Measurements from ENCODE around the gene UNC45A. TPM values are rescaled to one million over a fixed set of nuclear protein-coding genes. Genes with fewer than 3 reads are reported as not detected.

The UNC45A gene
- total RNA-seq, 1 donor = 66.5 TPM

DNA sequence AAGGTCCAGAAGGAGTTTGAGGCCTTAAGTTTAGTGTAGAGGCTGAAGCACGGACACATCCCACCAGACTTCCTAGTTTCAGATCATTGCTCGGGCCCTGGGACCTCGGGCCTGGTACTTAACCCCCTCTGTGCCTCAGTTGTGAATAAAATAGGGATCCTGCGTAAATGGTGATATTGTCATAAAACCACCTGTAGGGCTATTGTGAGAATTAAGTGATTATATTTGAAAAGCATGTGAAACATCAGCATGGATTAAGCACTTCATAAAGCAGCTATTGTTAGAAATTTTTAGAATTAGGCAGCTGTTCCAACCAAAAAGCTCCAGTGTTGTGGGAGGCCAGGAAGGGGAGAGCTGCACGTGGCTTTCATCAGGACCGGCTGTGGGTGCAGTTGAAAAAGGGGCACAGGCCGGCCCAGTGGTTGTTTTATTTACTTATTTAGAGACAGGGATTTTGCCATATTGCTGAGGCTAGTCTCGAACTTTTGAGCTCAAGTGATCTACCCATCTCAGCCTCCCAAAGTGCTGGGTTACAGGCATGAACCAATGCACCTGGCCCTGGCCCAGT is 24.0 kb downstream of the UNC45A start:
- TF ChIP-seq, protein P1, sequence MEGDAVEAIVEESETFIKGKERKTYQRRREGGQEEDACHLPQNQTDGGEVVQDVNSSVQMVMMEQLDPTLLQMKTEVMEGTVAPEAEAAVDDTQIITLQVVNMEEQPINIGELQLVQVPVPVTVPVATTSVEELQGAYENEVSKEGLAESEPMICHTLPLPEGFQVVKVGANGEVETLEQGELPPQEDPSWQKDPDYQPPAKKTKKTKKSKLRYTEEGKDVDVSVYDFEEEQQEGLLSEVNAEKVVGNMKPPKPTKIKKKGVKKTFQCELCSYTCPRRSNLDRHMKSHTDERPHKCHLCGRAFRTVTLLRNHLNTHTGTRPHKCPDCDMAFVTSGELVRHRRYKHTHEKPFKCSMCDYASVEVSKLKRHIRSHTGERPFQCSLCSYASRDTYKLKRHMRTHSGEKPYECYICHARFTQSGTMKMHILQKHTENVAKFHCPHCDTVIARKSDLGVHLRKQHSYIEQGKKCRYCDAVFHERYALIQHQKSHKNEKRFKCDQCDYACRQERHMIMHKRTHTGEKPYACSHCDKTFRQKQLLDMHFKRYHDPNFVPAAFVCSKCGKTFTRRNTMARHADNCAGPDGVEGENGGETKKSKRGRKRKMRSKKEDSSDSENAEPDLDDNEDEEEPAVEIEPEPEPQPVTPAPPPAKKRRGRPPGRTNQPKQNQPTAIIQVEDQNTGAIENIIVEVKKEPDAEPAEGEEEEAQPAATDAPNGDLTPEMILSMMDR (IDR thresholded peaks at IDR 0.05; ENCODE audit: insufficient read depth, low read length) = no peak
- DNase-seq (ENCODE audit: low read depth) = no peak
- no peak overlapping the region for H3K4me3 ChIP-seq (ENCODE audit: low read depth, low read length)

DNA sequence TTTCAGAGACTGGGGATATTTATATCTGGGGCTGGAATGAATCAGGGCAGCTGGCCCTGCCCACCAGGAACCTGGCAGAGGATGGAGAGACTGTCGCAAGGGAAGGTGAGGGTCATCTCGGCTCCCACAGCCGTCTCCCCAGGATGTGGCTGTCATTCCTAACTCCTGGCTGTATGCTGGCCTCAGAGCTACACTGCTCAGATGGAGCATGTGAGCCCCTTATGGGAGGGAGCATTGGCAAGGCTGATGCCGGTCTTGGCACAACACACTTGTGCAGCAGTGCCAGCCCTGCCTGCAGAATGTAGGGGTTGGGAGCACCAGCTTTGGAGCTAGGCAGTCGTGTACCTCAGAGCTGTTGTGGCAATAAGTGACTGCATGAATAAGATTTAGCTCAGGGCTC is 24.8 kb downstream of the UNC45A start:
- DNase-seq (ENCODE audit: low read depth) = peak; percentile 51
- H3K4me3 ChIP-seq (ENCODE audit: low read depth, low read length) = no peak overlapping the region
- TF ChIP-seq, protein P1 (IDR thresholded peaks at IDR 0.05; ENCODE audit: insufficient read depth, low read length) = no peak

DNA sequence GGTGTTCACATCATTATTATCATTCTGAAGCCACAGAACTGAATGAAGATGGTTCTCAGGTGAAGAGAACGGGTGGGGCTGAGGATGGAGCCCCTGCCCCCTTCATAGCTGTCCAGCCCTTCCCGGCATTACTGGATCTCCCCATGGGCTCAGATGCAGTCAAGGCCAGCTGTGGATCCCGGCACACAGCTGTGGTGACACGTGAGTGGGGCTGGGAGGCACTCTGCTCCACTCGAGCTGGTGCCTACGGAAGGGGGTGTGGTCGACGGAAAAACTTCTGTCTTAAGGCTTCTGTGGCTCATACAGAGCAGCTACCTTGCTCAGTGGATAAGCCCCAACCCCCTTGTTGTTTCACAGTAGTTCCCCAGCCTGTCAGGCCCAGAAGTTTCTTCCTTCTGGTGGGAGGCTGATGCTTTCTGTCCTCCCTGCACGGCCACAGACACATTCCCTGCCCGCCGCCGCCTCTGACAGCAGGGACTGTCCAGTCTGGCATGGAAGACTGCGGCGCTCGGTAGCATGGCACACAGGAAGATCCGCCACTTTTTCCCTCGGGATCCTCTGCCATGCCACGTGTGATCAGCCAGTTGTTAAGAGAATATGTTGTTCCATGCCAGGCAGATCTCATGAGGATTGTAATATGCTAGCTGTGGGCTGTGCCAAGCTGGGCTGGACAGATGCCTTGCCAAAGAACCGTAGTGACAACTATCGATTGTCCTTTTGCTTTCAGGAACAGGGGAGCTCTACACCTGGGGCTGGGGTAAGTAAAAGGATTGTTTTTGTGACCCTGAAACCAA is 25.4 kb downstream of the UNC45A start:
- TF ChIP-seq, protein P1 (IDR thresholded peaks at IDR 0.05; ENCODE audit: insufficient read depth, low read length) = no peak
- no peak for DNase-seq (ENCODE audit: low read depth)
- no peak overlapping the region for H3K4me3 ChIP-seq (ENCODE audit: low read depth, low read length)

DNA sequence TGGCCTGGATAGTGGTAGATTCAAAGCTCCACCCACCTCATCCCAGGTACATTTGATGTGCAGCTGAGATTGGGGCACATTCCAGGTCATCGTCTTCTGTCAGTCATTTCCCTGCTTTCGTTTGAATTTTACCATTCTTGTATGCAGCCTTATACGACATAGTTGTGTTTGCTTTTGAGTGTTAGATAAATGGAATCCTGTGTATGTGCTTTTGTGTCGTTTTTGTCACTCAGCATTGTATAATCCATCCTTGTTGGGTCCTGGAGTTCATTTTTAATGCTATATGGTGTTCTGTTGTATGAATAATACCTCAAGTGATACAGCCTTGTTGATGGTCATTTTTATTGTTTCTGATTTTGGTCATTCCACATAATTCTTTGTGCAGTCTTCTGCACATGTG is 26.9 kb downstream of the UNC45A start:
- TF ChIP-seq, protein P1 (IDR thresholded peaks at IDR 0.05; ENCODE audit: insufficient read depth, low read length) = no peak
- DNase-seq (ENCODE audit: low read depth) = no peak
- H3K4me3 ChIP-seq (ENCODE audit: low read depth, low read length) = no peak overlapping the region

DNA sequence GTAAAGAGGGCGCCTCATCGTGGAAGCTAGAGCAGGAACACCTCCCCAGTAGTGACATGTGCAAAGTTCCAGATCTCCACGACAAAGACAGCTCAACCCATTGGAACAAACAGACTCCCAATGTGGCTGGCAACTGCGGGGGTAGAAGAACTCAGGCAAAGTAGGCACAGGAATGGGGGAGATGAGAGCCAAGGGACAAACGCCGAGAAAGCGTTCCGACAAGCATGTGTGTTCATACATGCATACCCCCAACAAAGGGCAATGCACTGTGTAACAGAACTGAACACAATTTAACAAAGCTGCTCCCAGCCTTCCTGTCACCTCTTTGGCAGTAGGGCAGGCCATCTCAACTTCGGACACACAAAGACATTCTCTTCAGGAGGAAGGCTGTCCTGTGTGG is 31.2 kb downstream of the UNC45A start:
- H3K4me3 ChIP-seq (ENCODE audit: low read depth, low read length) = no peak overlapping the region
- DNase-seq (ENCODE audit: low read depth) = no peak
- TF ChIP-seq, protein P1 (IDR thresholded peaks at IDR 0.05; ENCODE audit: insufficient read depth, low read length) = no peak

DNA sequence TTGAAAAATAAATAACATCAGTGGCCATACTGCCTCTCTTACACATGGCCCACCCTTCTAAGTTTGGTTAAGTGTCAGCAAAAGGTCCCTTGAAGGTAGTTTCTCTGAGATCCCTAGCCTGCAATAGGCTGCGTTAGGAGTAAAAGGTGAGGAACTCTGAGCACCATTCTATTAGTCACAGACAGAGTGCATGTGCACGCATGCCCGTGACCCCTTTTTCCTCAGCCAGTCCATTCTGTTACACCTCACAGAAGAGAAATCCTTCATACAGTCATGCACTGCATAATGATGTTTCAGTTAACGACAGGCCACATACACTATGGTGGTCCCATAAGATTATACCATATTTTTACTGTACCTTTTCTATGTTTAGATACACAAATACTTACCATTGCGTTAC is 32.1 kb downstream of the UNC45A start:
- DNase-seq (ENCODE audit: low read depth) = no peak
- no peak overlapping the region for H3K4me3 ChIP-seq (ENCODE audit: low read depth, low read length)
- TF ChIP-seq, protein P1 (IDR thresholded peaks at IDR 0.05; ENCODE audit: insufficient read depth, low read length) = no peak
